GM18867 (cell line): ENCODE data around the gene C11orf86.

Experiments used
- ATAC-seq: cut with Tn5 transposase; IDR thresholded peaks from one replicate; pipeline ENCODE4 v1.9.1; 2021; ENCODE audit warnings: mild to moderate bottlenecking, moderate library complexity; ENCODE audit not compliant: unreplicated experiment

The C11orf86 gene

GRCh38 chr11:67022961-67023956, 48.2 kb downstream of the C11orf86 start, which contains the start of gene SYT12:
Gene SYT12 (plus strand): TSS chr11:67023134. CDS start chr11:67030145, 7,011 bp downstream.
- ATAC-seq: no peak

GRCh38 chr11:67023957-67024353, 48.9 kb downstream of the C11orf86 start:
- ATAC-seq: no peak

- ATAC-seq: no peak
Observed at GRCh38 chr11:67024410-67024809, 49.3 kb downstream of the C11orf86 start.

- ATAC-seq: no peak
Observed at GRCh38 chr11:67024966-67025365, 49.9 kb downstream of the C11orf86 start.

- ATAC-seq: no peak
Observed at GRCh38 chr11:67025750-67026149, 50.6 kb downstream of the C11orf86 start.
